ENCODE results near the gene NGFR. TPM values are rescaled to one million over a fixed set of nuclear protein-coding genes. Genes with fewer than 3 reads are reported as not detected.

NGFR gene
- total and polyA plus RNA-seq, 2 donors (not counting 1 experiment from before 2014, with no cell fraction given) = 0.31 to 1.6 TPM

GRCh38 chr17:49508866-49509587, 13.9 kb downstream of the NGFR start:
- no peaks in the 10 kb centered on the region for H3K9me3 Mint-ChIP-seq (ENCODE audit: insufficient read depth)
- 68% methylated on average over 4 of the region's 8 CpGs for WGBS (ENCODE audit: insufficient coverage)
- CTCF ChIA-PET = interaction anchor here (1.1 kb wide), 1 partner anchor 13 kb away, joined by 4 read pairs; no protein-coding TSS in a partner anchor
- Histone ChIP-seq H3K9me3 (ENCODE audit: control extremely low read depth in 1 of 3, control insufficient read depth in 2 of 3, insufficient read depth in 1 of 3, low read length in 2 of 3) (peaks cover 0 to 6% (median 0%) of the 10 kb centered on the region in 3 donors), H3K4me1 (ENCODE audit: control insufficient read depth in 2 of 2, insufficient read depth in 2 of 2, low read length in 2 of 2) (no peaks in the 10 kb centered on the region), H3K27me3 (replicated peaks in 1 of 4; ENCODE audit: control extremely low read depth in 1 of 4, control insufficient read depth in 3 of 4, insufficient read depth in 4 of 4, low read length in 3 of 4) (peaks cover 0 to 41% (median 7%) of the 10 kb centered on the region in 4 experiments), H3K4me3 (ENCODE audit: control extremely low read depth in 1 of 5, extremely low read depth in 1 of 5, insufficient read depth in 1 of 5, low read depth in 2 of 5, low read length in 4 of 5) (no peak overlapping the region), H3K4me2 (replicated peaks; ENCODE audit: low read depth, low read length, poor library complexity, severe bottlenecking) (no peak overlapping the region), H3K36me3 (replicated peaks in 1 of 2; ENCODE audit: control extremely low read depth in 1 of 2, control insufficient read depth in 1 of 2, extremely low read depth in 1 of 2, insufficient read depth in 2 of 2, low read length in 1 of 2) (no peaks in the 10 kb centered on the region), H2AFZ (ENCODE audit: insufficient read depth, low read depth, low read length, poor library complexity, severe bottlenecking) (no peak overlapping the region), H4K20me1 (ENCODE audit: control insufficient read depth, insufficient read depth, low read length, poor library complexity, severe bottlenecking) (no peaks in the 10 kb centered on the region), H3K27ac (ENCODE audit: low read length in 2 of 2) (no peak overlapping the region), H3K9ac (ENCODE audit: low read length) (no peak overlapping the region), H3K79me2 (ENCODE audit: control insufficient read depth, insufficient read depth, low read length) (no peaks in the 10 kb centered on the region)
- H3K4me3 Mint-ChIP-seq = no peak overlapping the region
- TF ChIP-seq EZH2 (IDR thresholded peaks at IDR 0.05; ENCODE audit: borderline replicate concordance, insufficient read depth, low read depth, low read length, poor library complexity, severe bottlenecking) (no peak), CTCF (IDR thresholded peaks at IDR 0.05) (no peak)
- no peaks in the 10 kb centered on the region for H3K4me1 Mint-ChIP-seq
- ATAC-seq (ENCODE audit: low read depth) (no peak), DNase-seq (no peak)
- no peak overlapping the region for H3K27ac Mint-ChIP-seq
- intact Hi-C loops (cut with micrococcal nuclease) = no loop called here
- peaks cover 33% of the 10 kb centered on the region for H3K27me3 Mint-ChIP-seq
- POLR2A ChIA-PET = no interaction called here

GRCh38 chr17:49509588-49509917, 14.5 kb downstream of the NGFR start:
- peaks cover 0 to 37% (median 5%) of the 10 kb centered on the region in 4 experiments for H3K27me3 ChIP-seq (replicated peaks in 1 of 4; ENCODE audit: control extremely low read depth in 1 of 4, control insufficient read depth in 3 of 4, insufficient read depth in 4 of 4, low read length in 3 of 4)
- H4K20me1 ChIP-seq (ENCODE audit: control insufficient read depth, insufficient read depth, low read length, poor library complexity, severe bottlenecking) = no peaks in the 10 kb centered on the region
- WGBS (ENCODE audit: insufficient coverage) = 85% methylated on average over 1 of the region's 3 CpGs
- ChIA-PET POLR2A (no interaction called here), CTCF (interaction anchor here (0.9 to 1.1 kb wide), 2 partner anchors 13 to 47 kb away, joined by 3 to 4 read pairs; no protein-coding TSS in a partner anchor)
- H2AFZ ChIP-seq (ENCODE audit: insufficient read depth, low read depth, low read length, poor library complexity, severe bottlenecking) = no peak overlapping the region
- H3K9ac ChIP-seq (ENCODE audit: low read length) = no peak overlapping the region
- H3K4me1 ChIP-seq (ENCODE audit: control insufficient read depth in 2 of 2, insufficient read depth in 2 of 2, low read length in 2 of 2) = no peaks in the 10 kb centered on the region
- no peak overlapping the region for H3K4me3 ChIP-seq (ENCODE audit: control extremely low read depth in 1 of 5, extremely low read depth in 1 of 5, insufficient read depth in 1 of 5, low read depth in 2 of 5, low read length in 4 of 5)
- H3K79me2 ChIP-seq (ENCODE audit: control insufficient read depth, insufficient read depth, low read length) = no peaks in the 10 kb centered on the region
- Mint-ChIP-seq H3K27ac (no peak overlapping the region), H3K4me1 (no peaks in the 10 kb centered on the region), H3K27me3 (peaks cover 29% of the 10 kb centered on the region), H3K4me3 (no peak overlapping the region), H3K9me3 (ENCODE audit: insufficient read depth) (no peaks in the 10 kb centered on the region)
- TF ChIP-seq EZH2 (IDR thresholded peaks at IDR 0.05; ENCODE audit: borderline replicate concordance, insufficient read depth, low read depth, low read length, poor library complexity, severe bottlenecking) (no peak), CTCF (IDR thresholded peaks at IDR 0.05) (no peak)
- DNase-seq (no peak), ATAC-seq (ENCODE audit: low read depth) (no peak)
- H3K36me3 ChIP-seq (replicated peaks in 1 of 2; ENCODE audit: control extremely low read depth in 1 of 2, control insufficient read depth in 1 of 2, extremely low read depth in 1 of 2, insufficient read depth in 2 of 2, low read length in 1 of 2) = no peaks in the 10 kb centered on the region
- H3K4me2 ChIP-seq (replicated peaks; ENCODE audit: low read depth, low read length, poor library complexity, severe bottlenecking) = no peak overlapping the region
- no peak overlapping the region for H3K27ac ChIP-seq (ENCODE audit: low read length in 2 of 2)
- intact Hi-C loops (cut with micrococcal nuclease) = no loop called here
- H3K9me3 ChIP-seq (ENCODE audit: control extremely low read depth in 1 of 3, control insufficient read depth in 2 of 3, insufficient read depth in 1 of 3, low read length in 2 of 3) = peaks cover 0 to 6% (median 0%) of the 10 kb centered on the region in 3 donors
